Heart left ventricle (tissue), 16 donors: Measurements from ENCODE around the gene CERS5. TPM values are rescaled to one million over a fixed set of nuclear protein-coding genes. Genes with fewer than 3 reads are reported as not detected.
A peak's percentile ranks its signal among the peaks of the same experiment; 100 is the strongest.

Experiments used
- ATAC-seq, 4 donors: fragments of 200-7000 bp; cut with Tn5 transposase; one replicate each; pipeline ENCODE4 v1.9.1; 2020 to 2022; ENCODE audit warnings: moderate library complexity in 4 of 4, mild to moderate bottlenecking in 3 of 4, moderate number of reproducible peaks in 1 of 4
- DNase-seq, 5 donors: peaks; one replicate each; pipeline ENCODE4 v3.0.0-alpha.2; 2020
- H3K27ac ChIP-seq, 12 donors: fragments of 200-600 bp; sonication (generic) in 4 of 12; one replicate each; pipeline versions ENCODE4 v1.5.0 to v1.8.0; 2016 to 2022; ENCODE audit warnings: mild to moderate bottlenecking in 2 of 12
- H3K27me3 ChIP-seq, 9 donors: fragments of 200-600 bp; sonication (generic) in 2 of 9; one replicate each; pipeline versions ENCODE4 v1.5.1 to v1.8.0; 2016 to 2022; ENCODE audit warnings: mild to moderate bottlenecking in 3 of 9
- H3K36me3 ChIP-seq, 9 donors: fragments of 200-600 bp; sonication (generic) in 2 of 9; one replicate each; pipeline versions ENCODE4 v1.5.0 to v1.8.0; 2018 to 2022; ENCODE audit warnings: mild to moderate bottlenecking in 2 of 9
- H3K4me1 ChIP-seq, 12 donors: fragments of 200-600 bp; sonication (generic) in 4 of 12; one replicate each; pipeline versions ENCODE4 v1.5.0 to v1.8.0; 2016 to 2022; ENCODE audit warnings: mild to moderate bottlenecking in 3 of 12
- H3K4me3 ChIP-seq, 12 donors: fragments of 200-600 bp; sonication (generic) in 4 of 12; one replicate each; pipeline versions ENCODE4 v1.5.0 to v1.8.0; 2017 to 2022; ENCODE audit warnings: mild to moderate bottlenecking in 9 of 12, moderate library complexity in 4 of 12
- H3K9me3 ChIP-seq, 12 donors: fragments of 200-600 bp; sonication (generic) in 4 of 12; one replicate each; pipeline versions ENCODE4 v1.5.0 to v1.8.0; 2016 to 2022; ENCODE audit warnings: mild to moderate bottlenecking in 1 of 12
- POLR2A ChIP-seq, 2 donors: fragments of 450-650 bp; IDR thresholded peaks; one replicate each; pipeline ENCODE4 v1.6.1; 2017; ENCODE audit warnings: antibody characterized with exemption in 2 of 2, mild to moderate bottlenecking in 2 of 2, moderate library complexity in 2 of 2
- WGBS, 4 donors: extraction: QIAGEN DNeasy Blood & Tissue Kit in 2 of 4; methylation state at CpG; one replicate each; pipeline versions ENCODE4 v1.1.5 to v1.1.7; 2013 to 2018; 5-methylcytosine and 5-hydroxymethylcytosine counted together
- intact Hi-C, 10 donors: fragments of 100-400 bp; cut with DNase I; formaldehyde crosslinking; loops; one replicate each; pipeline versions ENCODE4 v1.11.1 to v1.14.2; 2022
- long read RNA-seq, 3 donors: library from polyadenylated mRNA; unstranded; transcript quantifications; one replicate each; pipeline ENCODE4 v2.0.0, GENCODE V29; 2020 to 2021
- polyA plus RNA-seq, 2 donors: library from polyadenylated mRNA; stranded (reverse); fragments of 200-250 nt; gene quantifications; one replicate each; pipeline ENCODE4 v1.2.3, GENCODE V29; 2013
- total RNA-seq, 9 donors: library from RNA; depleted of rRNA in 2 of 9; stranded (reverse); fragments of >200 nt in 2 of 9; fragmentation: NEBNext Ultra II Directional in 3 of 9; extraction: Animal tissue kit (Norgen Biotek cat#: 25700) in 3 of 9; gene quantifications; one replicate each; pipeline versions ENCODE4 v1.1.0 to v1.2.4, GENCODE V29; 2016 to 2023
- TF ChIP-seq, protein P1 (sequence below), 12 donors: fragments of 200-600 bp; sonication (generic) in 4 of 12; IDR thresholded peaks; one replicate each; pipeline versions ENCODE4 v1.5.0 to v1.8.0; 2018 to 2022; ENCODE audit warnings: antibody characterized with exemption in 12 of 12, mild to moderate bottlenecking in 5 of 12
- donor health status: ischemic (EF 13 %, LVEDD 7.1; RV severe dilation, severe dysfunction).
- donor health status: healthy with polysubstance abuse.
- donor health status: DM: no; HTN: yes; CAD: no.
- donor health status: DM: no; HTN: no; CAD: no.
- donor health status: ischemic (EF 25% LVEDD 6.9; RV normal size, moderate dysfunction).
- donor health status: ischemic (EF 25% LVEDD 5.7; RV mildly dilated, moderate dysfunction).
- donor health status: healthy.
- donor health status: DM: yes; HTN: yes; CAD: no.
- donor health status: ischemic (EF 35%, LVEDD 5.7; RV mildly dilated, moderate dysfunction).
- donor health status: nonischemic (EF 11% LVEDD 7.7; RV severe dilation, severe dysfunction).
- donor health status: DM: yes; HTN: yes; CAD: no.
- donor health status: PGD.
- donor health status: ischemic (EF 29% LVEDD 5.4; RV normal size, mild dysfunction).
- donor health status: nonischemic (EF 23%, LVEDD 6.1; RV moderate dilation, normal function).

CERS5 gene
- total RNA-seq (10 to 100 TPM in 4 of 9 donors, 1 to 10 TPM in 5; 6.8 to 28.4 (median 9.3) TPM), polyA plus RNA-seq (10 to 100 TPM; 12.6 to 21.6 TPM)
- long read RNA-seq, donor 1, partial matches to known transcripts = 0 of 12 reads
- long read RNA-seq, donor 1, other reads (novel, unspliced or antisense) = 8 of 12 reads
- long read RNA-seq, donor 2, transcript CERS5-201 (10 exons, 2,051 nt) = major isoform, 25 of 56 reads
- long read RNA-seq, donor 2, partial matches to known transcripts = 1 of 56 reads
- long read RNA-seq, donor 2, other reads (novel, unspliced or antisense) = 29 of 56 reads
- long read RNA-seq, donor 3, partial matches to known transcripts = 0 of 7 reads
- long read RNA-seq, donor 3, other reads (novel, unspliced or antisense) = 4 of 7 reads

- H3K4me1 ChIP-seq = peaks cover 0 to 18% (median 10%) of the 10 kb centered on the region in 12 donors
- peak in 1 of 2 donors; percentile 62 for TF ChIP-seq POLR2A (IDR thresholded peaks at IDR 0.05)
- TF ChIP-seq, protein P1, sequence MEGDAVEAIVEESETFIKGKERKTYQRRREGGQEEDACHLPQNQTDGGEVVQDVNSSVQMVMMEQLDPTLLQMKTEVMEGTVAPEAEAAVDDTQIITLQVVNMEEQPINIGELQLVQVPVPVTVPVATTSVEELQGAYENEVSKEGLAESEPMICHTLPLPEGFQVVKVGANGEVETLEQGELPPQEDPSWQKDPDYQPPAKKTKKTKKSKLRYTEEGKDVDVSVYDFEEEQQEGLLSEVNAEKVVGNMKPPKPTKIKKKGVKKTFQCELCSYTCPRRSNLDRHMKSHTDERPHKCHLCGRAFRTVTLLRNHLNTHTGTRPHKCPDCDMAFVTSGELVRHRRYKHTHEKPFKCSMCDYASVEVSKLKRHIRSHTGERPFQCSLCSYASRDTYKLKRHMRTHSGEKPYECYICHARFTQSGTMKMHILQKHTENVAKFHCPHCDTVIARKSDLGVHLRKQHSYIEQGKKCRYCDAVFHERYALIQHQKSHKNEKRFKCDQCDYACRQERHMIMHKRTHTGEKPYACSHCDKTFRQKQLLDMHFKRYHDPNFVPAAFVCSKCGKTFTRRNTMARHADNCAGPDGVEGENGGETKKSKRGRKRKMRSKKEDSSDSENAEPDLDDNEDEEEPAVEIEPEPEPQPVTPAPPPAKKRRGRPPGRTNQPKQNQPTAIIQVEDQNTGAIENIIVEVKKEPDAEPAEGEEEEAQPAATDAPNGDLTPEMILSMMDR (IDR thresholded peaks at IDR 0.05) = peak in 9 of 12 donors; percentile 17 to 55 (median 35)
- peak; percentile 99 to 100 (median 100) for ATAC-seq
- H3K9me3 ChIP-seq = peaks cover 0 to 9% (median 0%) of the 10 kb centered on the region in 12 donors
- WGBS, 4 donors = 1% methylated on average over 42 to 70 of the region's 70 CpGs
- intact Hi-C loops = loop anchor here in 7 of 10 donors (1.0 to 10.0 kb wide), 5 partner anchors 52 to 82 kb away; partner anchors contain the start of genes COX14 (in 3 of the 7) and SMARCD1 (in 1 of the 7)
- H3K27ac ChIP-seq = peak within 1 kb of the TSS; percentile 55 to 97 (median 92)
- H3K27me3 ChIP-seq = no peaks in the 10 kb centered on the region
- peak within 1 kb of the TSS; percentile 61 to 100 (median 92) for H3K4me3 ChIP-seq
- H3K36me3 ChIP-seq = no peaks in the 10 kb centered on the region
- peak; percentile 99 for DNase-seq
These were observed at the start of gene CERS5 for GRCh38 chr12:50167049-50167828. TSS of gene CERS5 (minus strand) at chr12:50167369. CDS start at chr12:50167297, 72 bp downstream.

- Histone ChIP-seq H3K4me3 (no peak overlapping the region), H3K36me3 (peaks cover 0 to 27% (median 4%) of the 10 kb centered on the region in 9 donors), H3K4me1 (peaks cover 0 to 39% (median 18%) of the 10 kb centered on the region in 12 donors), H3K9me3 (no peaks in the 10 kb centered on the region), H3K27ac (no peak overlapping the region), H3K27me3 (no peaks in the 10 kb centered on the region)
- TF ChIP-seq, protein P1 (IDR thresholded peaks at IDR 0.05) = no peak
- TF ChIP-seq POLR2A (IDR thresholded peaks at IDR 0.05) = no peak
- intact Hi-C loops = no loop called here
- DNase-seq (no peak), ATAC-seq (no peak)
- WGBS, 4 donors = 91 to 98% (median 95%) methylated on average over 3 of the region's 3 CpGs
These were observed 47.9 kb upstream of the CERS5 start for GRCh38 chr12:50215033-50215432.

- DNase-seq = no peak
- H3K4me1 ChIP-seq = peaks cover 0 to 34% (median 13%) of the 10 kb centered on the region in 12 donors
- H3K9me3 ChIP-seq = no peaks in the 10 kb centered on the region
- peaks cover 0 to 27% (median 4%) of the 10 kb centered on the region in 9 donors for H3K36me3 ChIP-seq
- no peaks in the 10 kb centered on the region for H3K27me3 ChIP-seq
- no peak for ATAC-seq
- H3K27ac ChIP-seq = peak overlapping the region in 1 of 12 donors; percentile 15
- TF ChIP-seq POLR2A (IDR thresholded peaks at IDR 0.05) = no peak
- TF ChIP-seq, protein P1 (IDR thresholded peaks at IDR 0.05) = no peak
- H3K4me3 ChIP-seq = no peak overlapping the region
- intact Hi-C loops = loop anchor here in 3 of 10 donors (5.0 kb wide), 2 partner anchors 68 to 98 kb away; partner anchors contain the start of gene LIMA1 (in 1 of the 3)
- 60 to 81% (median 75%) methylated on average over 1 of the region's 1 CpG for WGBS, 4 donors
These were observed 46.8 kb upstream of the CERS5 start for GRCh38 chr12:50214018-50214417.
